ENCODE measurements around the gene IFT52.
"Not testable (repeated sequence)": the region's sequence is repeated elsewhere in the genome, so short reads cannot be mapped to it uniquely, and the experiment has no call there.

The IFT52 gene

GRCh38 chr20:43653966-43654365 is 63.2 kb downstream of the IFT52 start:
- DNase-seq = no peak

- DNase-seq = not testable (repeated sequence)
Measured at GRCh38 chr20:43655176-43655575, 64.4 kb downstream of the IFT52 start.

- no peak for DNase-seq
Measured at GRCh38 chr20:43655937-43656336, 65.2 kb downstream of the IFT52 start.

- DNase-seq = no peak
Measured at GRCh38 chr20:43658069-43658722, 67.5 kb downstream of the IFT52 start.

- DNase-seq = no peak
Measured at GRCh38 chr20:43658723-43659419, 68.1 kb downstream of the IFT52 start.

- no peak for DNase-seq
Measured at GRCh38 chr20:43662943-43663655, 72.4 kb downstream of the IFT52 start.

- no peak for DNase-seq
Measured at GRCh38 chr20:43665466-43666176, 74.9 kb downstream of the IFT52 start.

GRCh38 chr20:43666376-43667328 is 75.9 kb downstream of the IFT52 start, which contains the start of gene MYBL2:
MYBL2 (plus strand) TSS chr20:43667114; CDS start chr20:43667284, 170 bp downstream.
- DNase-seq = no peak

GRCh38 chr20:43667341-43668132 is 76.8 kb downstream of the IFT52 start:
- DNase-seq = no peak

- DNase-seq = no peak
Measured at GRCh38 chr20:43669332-43669731, 78.6 kb downstream of the IFT52 start.

GRCh38 chr20:43670423-43670822 is 79.7 kb downstream of the IFT52 start:
- no peak for DNase-seq

GRCh38 chr20:43676368-43676767 is 85.6 kb downstream of the IFT52 start:
- no peak for DNase-seq

GRCh38 chr20:43680981-43681380 is 90.2 kb downstream of the IFT52 start:
- DNase-seq = no peak

- no peak for DNase-seq
Measured at GRCh38 chr20:43681468-43681942, 90.8 kb downstream of the IFT52 start.

- no peak for DNase-seq
Measured at GRCh38 chr20:43681991-43682410, 91.3 kb downstream of the IFT52 start.

- no peak for DNase-seq
Measured at GRCh38 chr20:43682446-43682845, 91.7 kb downstream of the IFT52 start.

GRCh38 chr20:43686820-43687219 is 96.1 kb downstream of the IFT52 start:
- DNase-seq = no peak

GRCh38 chr20:43689165-43689564 is 98.4 kb downstream of the IFT52 start:
- DNase-seq = no peak

GRCh38 chr20:43690943-43691598 is 100.3 kb downstream of the IFT52 start:
- DNase-seq = no peak

- no peak for DNase-seq
Measured at GRCh38 chr20:43691928-43692524, 101.3 kb downstream of the IFT52 start.

Data from cortex of kidney (tissue), 1 donor.